Left ventricle myocardium superior (tissue), 1 donor: ENCODE measurements around the gene GRIN2A. TPM values are rescaled to one million over a fixed set of nuclear protein-coding genes. Genes with fewer than 3 reads are reported as not detected.

ENCODE experiments used
- ATAC-seq: fragments of 200-7000 bp; cut with Tn5 transposase; one replicate; pipeline ENCODE4 v1.9.1; 2020; ENCODE audit warnings: mild to moderate bottlenecking, moderate library complexity
- DNase-seq: peaks from one replicate; pipeline ENCODE4 v3.0.0-alpha.2; 2020
- intact Hi-C: fragments of 100-400 bp; cut with micrococcal nuclease; formaldehyde crosslinking; loops from one replicate; pipeline ENCODE4 v1.11.0; 2022
- total RNA-seq: library from RNA; stranded (reverse); fragmentation: NEBNext Ultra II Directional; extraction: Animal tissue kit (Norgen Biotek cat#: 25700); gene quantifications from one replicate; pipeline ENCODE4 v1.2.1, GENCODE V29; 2021
- donor health status: DM: no; HTN: yes; CAD: no; lungs with severe emphysema.

The GRIN2A gene
- total RNA-seq, 1 donor from 2014 or later, result 3.6 TPM

DNA sequence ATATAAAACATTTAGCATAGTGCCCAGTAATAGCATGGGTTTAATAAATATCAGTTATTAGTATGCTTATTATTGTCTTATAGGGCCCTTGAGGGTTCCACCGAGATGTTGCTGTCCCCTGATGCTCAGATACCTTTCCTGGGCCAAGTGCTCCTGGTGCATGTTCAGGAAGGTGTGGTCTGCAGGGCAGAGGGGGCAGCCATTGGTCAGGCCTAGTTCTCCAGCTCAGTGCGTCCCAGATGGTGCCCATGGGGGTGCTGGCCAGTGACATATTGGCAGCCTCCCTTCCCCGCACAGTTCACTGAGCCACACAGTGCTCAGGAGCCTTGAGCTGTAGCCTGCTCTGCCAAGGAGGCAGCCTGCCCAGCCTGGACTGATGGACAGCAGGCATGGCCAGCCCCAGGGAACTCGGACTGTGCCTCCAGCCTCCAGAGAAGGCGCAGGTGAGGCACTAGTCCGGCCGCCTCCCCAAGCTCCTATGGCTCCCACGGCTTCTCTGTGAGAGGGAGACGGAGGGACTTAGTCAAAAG, 7.7 kb upstream of the GRIN2A start:
- DNase-seq (no peak), ATAC-seq (no peak)
- intact Hi-C loops, result no loop called here

DNA sequence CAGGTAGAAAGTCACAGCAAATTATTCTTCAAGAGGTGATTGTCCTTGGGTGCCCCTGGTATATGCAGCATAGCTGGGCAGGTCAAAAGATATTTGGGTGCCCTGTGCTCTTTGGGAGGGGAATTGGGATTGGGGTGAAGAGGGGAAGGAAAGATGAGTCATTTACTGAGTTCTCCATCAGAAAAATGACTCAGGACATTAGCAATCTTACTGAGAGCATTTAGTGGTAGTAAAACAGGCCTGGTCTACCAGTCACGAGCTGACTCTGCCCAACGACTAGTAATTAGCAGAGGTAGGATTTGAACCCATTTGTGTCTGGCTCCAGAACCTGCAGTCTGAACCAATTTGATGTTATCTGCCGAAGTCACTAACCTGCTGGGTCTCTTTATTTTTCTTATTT, 6.0 kb upstream of the GRIN2A start:
- no peak for ATAC-seq
- intact Hi-C loops, result no loop called here

GRCh38 chr16:10181196-10182162, 749 bp downstream of the GRIN2A start:
- peak; percentile 95 for ATAC-seq
- intact Hi-C loops, result no loop called here
- peak; percentile 73 for DNase-seq

More for the DNA sequence above, 6.0 kb upstream of the GRIN2A start:
- DNase-seq, result no peak

DNA sequence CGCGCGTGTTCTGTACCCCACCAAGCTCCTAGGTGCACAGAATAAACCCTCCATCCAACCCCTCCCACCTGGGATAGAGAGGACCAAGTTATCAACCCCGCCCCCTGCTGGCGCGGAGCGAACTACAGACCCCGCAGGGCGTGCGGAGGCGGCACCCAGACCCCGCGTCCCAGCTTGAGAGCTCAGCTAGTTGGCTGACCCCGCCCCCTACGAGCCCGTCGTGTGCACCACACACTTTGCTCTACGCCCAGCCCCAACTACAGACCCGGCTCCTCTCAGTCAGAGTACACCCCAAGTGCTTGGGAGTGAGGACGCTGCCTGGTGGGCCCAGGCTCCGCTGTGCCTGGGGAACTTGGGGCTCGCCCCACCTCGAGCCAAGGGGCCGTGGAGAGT, 1.5 kb downstream of the GRIN2A start:
- DNase-seq (peak; percentile 53), ATAC-seq (peak; percentile 38)
- intact Hi-C loops, result no loop called here

- intact Hi-C loops, result no loop called here
- ATAC-seq, result no peak
- no peak for DNase-seq
Measured at GRCh38 chr16:10180042-10180770, 2.0 kb downstream of the GRIN2A start.

DNA sequence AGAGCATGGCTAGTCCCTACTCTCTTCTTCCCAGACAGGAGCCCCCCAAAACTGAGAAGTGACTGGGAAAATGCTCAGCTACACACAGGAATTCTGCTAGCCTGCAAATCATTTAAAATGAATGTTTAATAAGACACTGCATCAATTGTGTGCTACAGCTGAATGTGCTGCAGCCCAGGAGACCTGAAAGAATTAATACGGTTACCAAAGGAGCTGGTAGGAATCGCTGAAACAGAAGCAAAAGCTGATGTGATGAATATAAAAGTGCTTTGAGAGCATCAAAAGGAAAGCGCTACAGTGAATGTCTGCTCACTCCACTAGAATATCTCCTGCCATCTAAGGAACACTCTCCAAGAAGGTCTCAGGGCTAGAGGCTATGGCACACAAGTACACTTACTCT, 3.7 kb downstream of the GRIN2A start:
- ATAC-seq (no peak), DNase-seq (no peak)
- intact Hi-C loops, result no loop called here

GRCh38 chr16:10178080-10178479, 4.1 kb downstream of the GRIN2A start:
- DNase-seq (no peak), ATAC-seq (no peak)
- intact Hi-C loops, result no loop called here

- DNase-seq (no peak), ATAC-seq (no peak)
- intact Hi-C loops, result no loop called here
Measured at GRCh38 chr16:10172848-10173655, 9.2 kb downstream of the GRIN2A start.

DNA sequence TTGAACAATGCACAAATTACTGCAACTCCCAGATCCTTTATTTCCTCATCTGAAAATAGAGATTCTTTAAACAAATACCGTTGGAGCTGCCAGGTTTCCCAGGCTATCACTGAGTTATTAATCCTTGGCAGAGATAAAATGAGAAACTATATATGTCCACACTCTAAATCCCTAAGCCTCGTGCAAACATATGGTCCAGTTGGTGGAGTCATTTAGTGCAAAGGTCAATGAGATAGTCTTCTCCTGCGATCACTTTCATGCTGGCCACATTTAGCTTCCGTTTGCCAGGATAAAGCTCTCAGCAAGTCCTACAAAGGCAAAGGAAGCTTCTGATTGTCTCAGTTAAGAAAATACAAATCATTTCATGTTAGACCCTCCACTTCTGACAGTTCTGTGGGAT, 11.0 kb downstream of the GRIN2A start:
- ATAC-seq, result no peak
- intact Hi-C loops, result no loop called here
- no peak for DNase-seq

DNA sequence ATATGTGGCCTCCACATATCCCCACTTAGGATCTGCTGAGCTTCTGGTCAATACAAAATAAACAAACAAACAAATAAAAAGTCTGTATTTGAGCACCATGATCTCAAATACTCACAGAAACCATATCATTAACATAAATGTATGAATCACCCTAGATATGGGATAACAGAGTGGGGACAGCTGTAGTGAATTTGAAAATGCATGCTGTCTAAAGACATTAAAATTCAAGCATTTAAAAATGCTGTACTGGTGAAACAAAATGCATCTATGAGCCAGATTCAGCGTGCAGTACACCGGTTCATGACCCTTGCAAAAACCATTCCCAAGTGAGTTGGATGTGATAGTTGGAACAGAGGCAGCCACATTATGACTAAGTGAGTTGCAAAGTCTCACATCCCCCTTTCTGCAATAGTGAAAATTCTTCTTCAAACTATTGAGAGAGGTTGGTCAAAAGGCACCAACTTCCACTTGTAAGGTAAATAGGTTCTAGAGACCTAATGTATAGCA, 12.3 kb downstream of the GRIN2A start:
- no peak for DNase-seq
- no peak for ATAC-seq
- intact Hi-C loops, result no loop called here

GRCh38 chr16:10169031-10169430, 13.2 kb downstream of the GRIN2A start:
- ATAC-seq (no peak), DNase-seq (no peak)
- intact Hi-C loops, result no loop called here

DNA sequence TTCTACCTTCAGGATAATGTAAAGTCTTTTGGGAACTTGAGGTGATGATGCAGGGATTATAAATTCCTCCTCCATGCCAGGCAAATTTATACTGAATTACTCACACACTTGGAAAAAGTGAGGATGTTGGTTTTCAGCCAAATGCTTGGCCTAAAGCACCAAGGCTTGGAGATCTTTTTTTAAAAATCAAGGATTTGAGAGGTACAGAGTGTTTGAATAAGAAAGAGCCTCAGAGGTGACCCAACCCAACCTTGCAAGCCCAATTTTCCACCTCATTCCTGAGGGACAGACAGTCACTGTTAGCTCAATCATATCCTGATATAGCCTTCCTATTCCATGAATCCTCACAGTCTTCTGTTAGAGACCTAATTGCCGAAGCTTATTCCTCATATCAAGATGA, 14.0 kb downstream of the GRIN2A start:
- intact Hi-C loops, result no loop called here
- DNase-seq (no peak), ATAC-seq (no peak)

- no peak for ATAC-seq
- intact Hi-C loops, result no loop called here
- DNase-seq, result no peak
Measured at GRCh38 chr16:10165643-10166042, 16.6 kb downstream of the GRIN2A start.

DNA sequence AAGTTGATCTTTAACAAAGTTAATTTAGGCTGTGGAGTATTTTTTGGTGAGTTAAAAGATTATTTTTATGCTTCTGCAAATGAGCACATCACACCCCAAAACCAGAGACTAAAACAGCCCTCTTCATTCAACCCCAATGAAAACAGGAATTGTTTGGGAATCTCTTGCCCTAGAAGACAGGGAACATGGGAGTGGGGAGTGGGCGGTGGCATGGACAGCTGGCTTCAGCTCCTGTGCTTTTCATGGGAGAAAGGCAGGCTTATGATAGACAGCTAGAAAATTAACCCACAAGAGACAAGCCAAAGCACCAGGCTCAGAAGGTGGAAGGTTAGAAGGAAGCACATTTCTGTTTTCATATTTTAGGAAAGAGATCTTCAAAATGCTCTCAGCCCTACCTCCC, 19.2 kb downstream of the GRIN2A start:
- ATAC-seq, result no peak
- intact Hi-C loops, result no loop called here
- no peak for DNase-seq

DNA sequence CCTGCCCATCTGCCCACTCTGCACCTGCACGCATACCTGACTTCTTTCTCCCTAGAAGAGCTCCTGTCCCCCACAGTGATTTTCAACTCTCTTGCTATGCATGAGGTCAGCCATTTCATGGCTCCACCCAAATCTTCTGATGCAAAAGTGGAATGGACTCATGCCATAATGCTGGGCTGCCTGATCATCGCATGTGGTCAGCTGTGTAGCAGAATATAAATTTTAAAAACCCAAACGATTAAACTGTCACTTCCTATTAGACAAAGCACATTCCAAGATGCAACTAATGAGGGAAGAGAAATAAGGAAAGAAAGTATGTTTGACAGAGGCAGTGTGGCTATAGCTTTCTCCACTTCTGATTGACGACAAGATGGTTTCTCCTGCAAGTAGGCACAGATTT, 26.1 kb downstream of the GRIN2A start:
- intact Hi-C loops, result no loop called here
- DNase-seq, result no peak
- no peak for ATAC-seq

DNA sequence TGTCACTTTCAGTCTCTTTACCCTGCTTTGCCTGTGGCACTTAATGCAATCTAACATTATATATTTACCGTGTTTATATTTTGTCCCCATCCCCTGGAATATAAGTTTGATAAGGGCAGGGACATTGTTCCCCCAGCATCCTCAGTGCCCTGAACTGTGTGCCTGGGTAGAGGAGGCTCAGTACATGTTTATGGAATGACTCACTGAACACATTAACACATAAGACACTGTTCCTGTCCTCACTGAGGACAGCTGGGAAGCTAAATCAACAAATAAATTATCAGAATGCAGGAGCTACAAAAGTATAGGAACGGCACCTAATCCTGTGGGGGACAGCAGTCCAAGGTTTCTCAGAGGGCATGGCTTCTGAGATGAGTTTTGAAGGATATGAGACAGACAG, 27.8 kb downstream of the GRIN2A start:
- no peak for DNase-seq
- ATAC-seq, result no peak
- intact Hi-C loops, result no loop called here

DNA sequence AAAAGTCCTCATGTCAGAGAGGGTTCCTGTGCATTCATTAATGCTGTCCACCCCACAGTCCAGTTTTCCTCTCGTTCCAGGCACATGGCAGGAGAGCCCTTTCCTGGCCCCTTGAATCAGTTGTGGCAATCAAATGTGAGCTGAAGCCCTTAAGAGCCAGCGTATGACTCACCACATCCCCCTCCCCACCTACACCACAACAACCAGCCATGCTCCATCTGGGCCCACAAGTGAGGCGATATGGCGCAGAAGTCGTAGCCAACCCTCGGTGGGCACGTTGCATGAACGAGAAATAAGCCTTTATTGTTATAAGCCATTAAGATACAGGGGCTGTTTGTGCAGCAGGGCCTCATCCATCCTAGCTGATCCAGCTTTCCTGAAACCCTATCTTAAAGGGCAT, 28.2 kb downstream of the GRIN2A start:
- no peak for DNase-seq
- no peak for ATAC-seq
- intact Hi-C loops, result no loop called here

GRCh38 chr16:10151718-10152117, 30.5 kb downstream of the GRIN2A start:
- intact Hi-C loops, result no loop called here
- no peak for ATAC-seq

GRCh38 chr16:10150906-10151305, 31.3 kb downstream of the GRIN2A start:
- no peak for ATAC-seq
- intact Hi-C loops, result no loop called here
- DNase-seq, result no peak

More at GRCh38 chr16:10151718-10152117, 30.5 kb downstream of the GRIN2A start:
- no peak for DNase-seq
